Measurements from ENCODE around the gene NRXN3.

The NRXN3 gene

GRCh38 chr14:79375356-79375755 lies 1205.2 kb downstream of the NRXN3 start:
- no peaks in the 10 kb centered on the region for H3K36me3 ChIP-seq (ENCODE audit: control insufficient read depth, insufficient read depth, low read length)
- H3K4me3 ChIP-seq (replicated peaks; ENCODE audit: low read depth, low read length), result no peak overlapping the region
- no peak for TF ChIP-seq CTCF (IDR thresholded peaks at IDR 0.05; ENCODE audit: insufficient read depth, low read length, poor library complexity, severe bottlenecking)
- DNase-seq (ENCODE audit: extremely low read depth, insufficient read length), result no peak
- no peaks in the 10 kb centered on the region for H3K27me3 ChIP-seq (replicated peaks; ENCODE audit: control insufficient read depth, insufficient read depth, low read length)

- no peak for TF ChIP-seq CTCF (IDR thresholded peaks at IDR 0.05; ENCODE audit: insufficient read depth, low read length, poor library complexity, severe bottlenecking)
- DNase-seq (ENCODE audit: extremely low read depth, insufficient read length), result no peak
Measured at GRCh38 chr14:79376557-79376956, 1206.4 kb downstream of the NRXN3 start.

GRCh38 chr14:79378020-79378419 lies 1207.8 kb downstream of the NRXN3 start:
- DNase-seq (ENCODE audit: extremely low read depth, insufficient read length), result no peak
- Histone ChIP-seq H3K27me3 (replicated peaks; ENCODE audit: control insufficient read depth, insufficient read depth, low read length) (no peaks in the 10 kb centered on the region), H3K4me3 (replicated peaks; ENCODE audit: low read depth, low read length) (no peak overlapping the region), H3K36me3 (ENCODE audit: control insufficient read depth, insufficient read depth, low read length) (no peaks in the 10 kb centered on the region)
- TF ChIP-seq CTCF (IDR thresholded peaks at IDR 0.05; ENCODE audit: insufficient read depth, low read length, poor library complexity, severe bottlenecking), result no peak

More at GRCh38 chr14:79376557-79376956, 1206.4 kb downstream of the NRXN3 start:
- Histone ChIP-seq H3K36me3 (ENCODE audit: control insufficient read depth, insufficient read depth, low read length) (no peaks in the 10 kb centered on the region), H3K27me3 (replicated peaks; ENCODE audit: control insufficient read depth, insufficient read depth, low read length) (no peaks in the 10 kb centered on the region), H3K4me3 (replicated peaks; ENCODE audit: low read depth, low read length) (no peak overlapping the region)

- H3K27me3 ChIP-seq (replicated peaks; ENCODE audit: control insufficient read depth, insufficient read depth, low read length), result no peaks in the 10 kb centered on the region
- TF ChIP-seq CTCF (IDR thresholded peaks at IDR 0.05; ENCODE audit: insufficient read depth, low read length, poor library complexity, severe bottlenecking), result no peak
- no peak for DNase-seq (ENCODE audit: extremely low read depth, insufficient read length)
- H3K36me3 ChIP-seq (ENCODE audit: control insufficient read depth, insufficient read depth, low read length), result no peaks in the 10 kb centered on the region
- no peak overlapping the region for H3K4me3 ChIP-seq (replicated peaks; ENCODE audit: low read depth, low read length)
Measured at GRCh38 chr14:79379266-79379665, 1209.1 kb downstream of the NRXN3 start.

GRCh38 chr14:79383031-79383430 lies 1212.9 kb downstream of the NRXN3 start:
- no peak for DNase-seq (ENCODE audit: extremely low read depth, insufficient read length)
- Histone ChIP-seq H3K4me3 (replicated peaks; ENCODE audit: low read depth, low read length) (no peak overlapping the region), H3K27me3 (replicated peaks; ENCODE audit: control insufficient read depth, insufficient read depth, low read length) (no peaks in the 10 kb centered on the region), H3K36me3 (ENCODE audit: control insufficient read depth, insufficient read depth, low read length) (no peaks in the 10 kb centered on the region)
- no peak for TF ChIP-seq CTCF (IDR thresholded peaks at IDR 0.05; ENCODE audit: insufficient read depth, low read length, poor library complexity, severe bottlenecking)

- no peak for DNase-seq (ENCODE audit: extremely low read depth, insufficient read length)
- no peak for TF ChIP-seq CTCF (IDR thresholded peaks at IDR 0.05; ENCODE audit: insufficient read depth, low read length, poor library complexity, severe bottlenecking)
- Histone ChIP-seq H3K4me3 (replicated peaks; ENCODE audit: low read depth, low read length) (no peak overlapping the region), H3K36me3 (ENCODE audit: control insufficient read depth, insufficient read depth, low read length) (no peaks in the 10 kb centered on the region), H3K27me3 (replicated peaks; ENCODE audit: control insufficient read depth, insufficient read depth, low read length) (no peaks in the 10 kb centered on the region)
Measured at GRCh38 chr14:79383475-79383874, 1213.3 kb downstream of the NRXN3 start.

Measured in GM06990 (cell line).